NOMO-1 treated with DMSO at 0.1 percent for 48 hours (cell line): ENCODE data around the gene GCH1.
"Not testable (repeated sequence)": the region's sequence is repeated elsewhere in the genome, so short reads cannot be mapped to it uniquely, and the experiment has no call there.

ENCODE experiments used
- DNase-seq: peaks from one replicate; lab custom pipeline; 2025; ENCODE audit not compliant: unreplicated experiment; lab: John Stamatoyannopoulos, UW

Gene GCH1, protein sequence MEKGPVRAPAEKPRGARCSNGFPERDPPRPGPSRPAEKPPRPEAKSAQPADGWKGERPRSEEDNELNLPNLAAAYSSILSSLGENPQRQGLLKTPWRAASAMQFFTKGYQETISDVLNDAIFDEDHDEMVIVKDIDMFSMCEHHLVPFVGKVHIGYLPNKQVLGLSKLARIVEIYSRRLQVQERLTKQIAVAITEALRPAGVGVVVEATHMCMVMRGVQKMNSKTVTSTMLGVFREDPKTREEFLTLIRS

DNA sequence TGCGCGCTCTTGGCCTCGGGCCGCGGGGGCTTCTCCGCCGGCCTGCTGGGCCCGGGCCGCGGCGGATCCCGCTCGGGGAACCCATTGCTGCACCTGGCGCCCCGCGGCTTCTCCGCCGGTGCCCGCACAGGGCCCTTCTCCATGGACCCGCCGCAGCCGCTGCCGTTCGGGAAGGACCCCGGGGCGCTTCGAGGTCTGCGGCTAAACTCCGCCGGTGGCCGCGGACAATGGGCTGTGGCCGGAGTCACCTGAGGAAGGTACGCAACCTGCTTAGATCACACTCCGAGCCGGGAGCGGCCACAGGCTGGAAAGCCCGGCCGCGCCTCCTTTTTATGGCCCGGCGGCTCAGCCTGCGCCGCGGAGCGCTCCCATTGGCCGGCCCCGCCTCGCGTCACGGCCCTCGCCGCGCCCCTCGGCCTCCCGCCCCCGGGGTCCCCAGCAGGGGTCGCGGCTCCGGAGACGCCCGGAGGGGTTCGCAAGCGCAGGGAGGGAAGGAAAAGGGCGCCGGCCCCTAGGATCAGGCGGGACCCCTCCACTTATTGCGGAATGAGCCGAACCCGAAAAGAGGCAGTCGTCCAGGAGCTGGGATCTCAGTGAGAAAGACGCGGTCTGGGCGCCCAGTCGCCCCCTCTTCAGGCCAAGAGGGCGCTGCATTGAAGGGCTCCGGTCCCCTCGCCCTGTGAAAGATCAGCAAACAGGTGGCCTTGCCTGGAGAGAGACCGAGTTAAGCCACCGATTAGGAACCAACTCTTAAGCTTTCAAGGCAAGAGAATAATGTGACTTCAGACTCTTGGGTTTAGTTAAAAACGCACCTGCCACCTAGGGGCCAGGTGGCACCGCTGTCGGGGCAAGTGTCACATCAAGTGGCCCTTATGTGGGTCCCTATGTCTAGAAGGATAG is at the start of gene GCH1:
TSS of gene GCH1 (minus strand) at position 306 of the 900 bp plus-strand sequence. CDS start at position 143, 163 bp downstream.
- DNase-seq = peak; percentile 55

DNA sequence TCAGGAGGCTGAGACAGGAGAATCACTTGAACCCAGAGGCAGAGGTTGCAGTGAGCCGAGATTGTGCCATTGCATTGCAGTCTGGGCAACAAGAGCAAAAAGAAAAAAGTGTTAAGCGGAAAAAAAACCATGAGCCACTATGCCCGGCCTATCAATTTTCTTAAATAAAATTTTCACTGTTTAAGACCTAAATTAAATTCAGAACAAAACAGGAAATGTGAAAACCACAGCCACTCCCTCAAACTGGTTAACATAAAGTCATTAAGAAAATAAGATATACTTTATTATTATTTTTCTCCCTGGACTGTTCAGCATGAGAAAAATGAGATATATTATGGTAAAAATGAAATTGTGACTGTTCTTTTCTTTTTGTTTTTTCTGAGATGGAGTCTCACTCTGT is 44.6 kb upstream of the GCH1 start:
- no peak for DNase-seq

DNA sequence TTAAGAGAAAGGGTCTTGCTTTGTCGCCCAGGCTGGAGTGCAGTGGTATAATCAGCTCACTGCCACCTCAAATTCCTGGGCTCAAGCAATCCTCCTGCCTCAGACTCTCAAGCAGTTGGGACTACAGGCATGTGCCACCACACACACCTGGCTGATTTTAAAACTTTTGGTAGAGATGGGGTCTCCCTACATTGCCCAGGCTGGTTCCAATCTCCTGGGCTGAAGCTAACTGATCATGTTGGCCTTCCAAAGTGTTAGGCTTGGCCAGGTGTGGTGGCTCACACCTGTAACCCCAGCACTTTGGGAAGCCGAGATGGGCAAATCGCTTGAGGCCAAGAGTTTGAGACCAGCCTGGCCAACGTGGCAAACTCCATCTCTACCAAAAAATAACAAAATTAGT is 43.9 kb upstream of the GCH1 start:
- no peak for DNase-seq

DNA sequence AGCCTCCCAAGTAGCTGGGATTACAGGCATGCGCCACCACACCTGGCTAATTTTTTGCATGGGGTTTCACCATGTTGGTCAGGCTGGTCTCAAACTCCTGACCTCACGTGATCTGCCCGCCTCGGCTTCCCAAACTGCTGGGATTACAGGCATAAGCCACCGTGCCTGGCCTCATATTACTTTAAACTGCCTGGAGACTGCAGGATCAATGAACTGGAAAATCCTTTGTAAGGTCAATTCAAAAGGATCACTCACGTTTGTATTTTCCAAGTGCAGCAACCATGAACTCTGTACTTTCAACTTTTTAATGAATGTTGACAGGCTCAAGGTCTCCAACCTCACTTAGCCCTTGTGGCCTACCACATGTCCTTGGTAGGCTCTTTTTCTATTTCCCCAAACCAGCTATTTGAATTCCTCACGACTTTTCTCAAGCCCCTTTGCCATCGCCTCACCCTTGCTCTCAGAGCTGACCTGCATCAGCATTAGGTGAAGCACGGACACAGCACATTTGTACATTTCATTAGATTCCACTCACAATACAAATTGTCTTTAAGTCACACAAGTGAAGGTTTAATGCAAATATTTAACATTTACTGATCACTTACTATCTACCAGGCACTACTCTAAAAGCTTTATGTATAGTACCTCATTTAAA is 42.2 kb upstream of the GCH1 start:
- no peak for DNase-seq

DNA sequence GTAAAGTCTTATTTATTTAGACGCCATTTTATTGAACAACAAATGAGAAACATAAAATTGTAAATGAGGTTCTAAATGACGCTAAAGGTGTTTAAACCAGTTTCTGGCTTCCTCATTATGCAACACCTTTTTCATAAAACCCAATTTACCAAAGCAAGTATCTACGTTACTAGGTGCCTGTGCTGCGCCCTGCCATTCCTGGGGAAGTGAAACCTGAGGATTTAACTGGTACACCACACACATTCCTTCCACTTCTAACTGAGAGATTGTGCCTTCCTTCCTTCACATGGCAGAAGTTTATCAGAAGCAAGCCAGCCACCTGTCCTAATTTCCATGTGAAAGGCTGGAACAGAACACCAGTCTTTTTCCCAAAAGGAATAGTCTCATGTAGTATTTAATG is 40.3 kb upstream of the GCH1 start:
- peak; percentile 77 for DNase-seq

DNA sequence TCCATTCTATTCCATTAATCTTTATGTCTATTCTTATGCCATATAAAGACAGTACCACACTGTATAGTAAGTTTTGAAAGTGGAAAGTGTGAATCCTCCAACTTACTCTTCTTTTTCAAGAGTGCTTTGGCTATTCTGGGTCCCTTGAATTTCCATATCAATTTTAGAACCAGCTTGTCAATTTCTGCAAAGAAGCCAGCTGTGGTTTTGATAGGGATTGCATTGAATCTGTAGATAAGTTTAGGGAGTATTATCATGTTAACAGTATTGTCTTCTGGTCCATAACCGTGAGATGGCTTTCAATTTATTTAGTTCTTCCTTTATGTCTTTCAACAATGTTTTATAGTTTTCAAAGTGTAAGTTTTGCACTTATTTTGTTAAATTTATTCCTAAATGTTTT is 34.2 kb upstream of the GCH1 start:
- no peak for DNase-seq

DNA sequence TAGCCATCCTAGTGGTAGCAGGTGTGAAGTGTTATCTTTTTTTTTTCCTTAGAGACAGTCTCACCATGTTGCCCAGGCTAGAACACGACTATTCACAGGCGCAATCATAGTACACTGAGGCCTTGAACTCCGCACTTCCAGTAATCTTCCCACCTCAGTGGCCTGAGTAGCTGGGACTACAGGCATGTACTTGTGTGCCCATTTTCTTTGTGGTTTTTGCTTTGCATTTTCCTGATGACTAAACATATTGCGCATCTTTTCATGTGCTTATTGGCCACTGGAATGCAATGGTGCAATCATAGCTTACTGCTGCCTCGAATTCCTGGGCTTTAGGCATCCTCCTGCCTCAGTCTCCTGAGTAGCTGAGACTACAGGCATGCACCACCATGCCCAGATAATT is 33.3 kb upstream of the GCH1 start:
- no peak for DNase-seq

DNA sequence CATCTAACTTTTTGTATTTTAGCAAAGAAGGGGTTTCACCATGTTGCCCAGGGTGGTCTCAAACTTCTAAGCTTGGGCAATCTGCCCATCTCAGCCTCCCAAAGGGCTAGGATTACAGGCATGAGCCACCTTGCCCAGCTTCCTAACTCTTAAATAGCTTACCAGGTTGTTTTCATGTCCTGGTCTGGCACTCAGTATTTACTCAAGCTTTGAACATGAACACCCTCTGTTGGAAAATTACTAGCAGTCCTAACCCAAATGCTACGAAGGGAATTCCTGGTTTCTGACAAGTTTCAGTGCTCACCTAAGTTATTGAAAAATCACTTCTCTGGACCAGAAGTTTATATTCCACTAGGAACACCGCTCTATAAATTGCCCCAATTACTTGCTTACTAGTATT is 32.5 kb upstream of the GCH1 start:
- DNase-seq = no peak

DNA sequence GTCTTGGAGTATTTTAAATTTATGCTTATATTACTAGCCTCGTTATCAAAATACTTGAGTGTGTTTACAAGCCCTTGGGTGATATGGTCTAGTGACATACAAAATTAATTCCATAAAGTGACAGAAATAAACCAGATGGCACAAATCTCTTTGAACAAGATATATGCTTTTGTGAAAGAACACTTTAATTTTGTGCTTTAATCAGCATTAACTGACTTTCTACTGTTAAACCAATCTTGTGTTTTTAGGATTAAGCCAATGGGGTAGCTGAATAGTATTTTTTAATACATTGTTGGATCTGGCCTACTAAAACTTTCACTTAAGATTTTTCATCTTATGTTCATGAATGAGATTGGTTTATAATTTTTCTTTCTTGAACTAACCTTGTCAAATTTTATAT is 30.4 kb upstream of the GCH1 start:
- no peak for DNase-seq

DNA sequence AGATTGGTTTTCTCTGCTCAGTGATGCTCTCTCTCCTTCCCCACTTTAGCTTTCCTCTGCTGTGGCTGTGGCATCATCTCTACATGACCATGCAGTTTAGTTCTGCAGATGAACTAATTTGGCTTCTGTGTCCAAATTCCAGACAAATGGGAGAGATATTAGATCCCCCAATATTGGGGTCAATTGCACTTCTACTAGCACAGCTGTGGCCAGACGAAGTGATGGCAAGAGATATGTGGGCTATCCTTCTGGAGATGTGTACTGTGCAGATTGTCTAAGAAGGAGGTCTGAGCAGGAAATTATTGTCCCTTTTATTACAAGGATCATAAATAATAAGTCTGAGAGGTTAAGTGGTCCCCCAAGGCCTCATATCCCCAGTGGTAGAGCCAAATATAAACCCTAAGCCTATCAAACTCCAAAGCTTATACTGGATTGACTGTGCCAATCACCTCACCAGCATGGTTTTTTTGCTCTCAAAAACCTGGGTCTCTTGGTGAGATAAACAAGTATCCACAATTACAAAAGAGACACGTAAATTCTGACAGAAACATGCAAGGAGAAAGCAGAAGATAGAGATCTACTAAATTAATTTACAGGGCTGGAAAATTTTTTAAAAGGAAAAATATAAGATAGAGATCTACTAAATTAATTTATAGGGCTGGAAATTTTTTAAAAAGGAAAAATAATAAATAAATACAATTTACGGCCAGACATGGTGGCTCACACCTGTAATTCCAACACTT is 29.1 kb upstream of the GCH1 start:
- DNase-seq = no peak

DNA sequence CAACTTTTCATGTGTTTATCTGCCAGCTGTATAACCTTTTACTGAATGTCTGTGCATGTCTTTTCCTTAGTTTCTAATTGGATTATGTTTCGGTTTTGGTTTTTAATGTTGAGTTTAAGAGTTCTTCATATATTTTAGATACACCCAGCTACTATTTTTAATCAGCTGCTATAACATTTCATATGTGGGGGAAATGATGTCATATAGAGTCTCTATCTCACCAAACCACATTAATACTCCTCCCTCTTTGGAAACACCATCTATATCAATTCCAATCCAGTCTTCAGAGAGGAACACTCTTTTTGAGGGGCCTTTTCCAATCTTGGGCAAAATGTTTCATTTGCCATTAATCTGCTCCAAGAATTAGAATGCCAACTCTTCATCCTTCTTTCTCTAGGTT is 28.5 kb upstream of the GCH1 start:
- DNase-seq = no peak

DNA sequence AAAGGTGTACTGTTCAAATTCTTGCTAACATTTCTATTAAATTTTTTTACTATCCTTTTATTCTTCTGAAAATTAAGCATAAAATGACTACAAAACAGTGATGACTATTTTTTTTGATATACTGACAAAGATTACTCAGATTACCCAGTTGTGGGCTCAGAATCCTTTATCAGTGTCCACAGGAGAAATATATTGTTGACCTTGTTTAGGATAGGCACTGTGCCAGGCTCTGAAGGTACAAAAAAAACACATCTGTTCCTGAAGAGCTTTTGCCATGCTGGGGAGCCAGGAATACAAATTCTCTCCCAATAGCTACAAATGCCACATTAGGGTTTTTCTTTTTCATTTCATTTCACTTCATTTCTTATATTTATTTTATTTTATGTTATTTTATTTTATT is 26.9 kb upstream of the GCH1 start:
- no peak for DNase-seq

DNA sequence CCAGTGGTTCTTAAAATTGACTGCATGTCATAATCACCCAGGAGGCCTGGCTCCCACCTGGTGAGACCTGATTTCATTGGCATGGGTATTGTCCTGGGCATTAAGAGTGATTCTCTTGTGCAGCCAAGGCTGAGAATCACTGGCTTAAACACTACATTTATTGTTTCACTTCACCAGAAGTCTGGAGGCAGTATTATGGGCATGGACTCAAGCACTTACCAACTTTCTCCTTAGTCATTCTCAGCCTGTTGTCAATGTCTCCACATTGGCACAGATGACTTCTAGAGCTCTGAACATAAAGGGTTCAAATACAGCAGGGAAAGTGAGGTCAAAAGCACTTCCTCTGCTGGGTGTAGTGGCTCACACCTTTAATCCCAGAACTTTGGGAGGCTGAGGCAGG is 25.6 kb upstream of the GCH1 start:
- DNase-seq = no peak

DNA sequence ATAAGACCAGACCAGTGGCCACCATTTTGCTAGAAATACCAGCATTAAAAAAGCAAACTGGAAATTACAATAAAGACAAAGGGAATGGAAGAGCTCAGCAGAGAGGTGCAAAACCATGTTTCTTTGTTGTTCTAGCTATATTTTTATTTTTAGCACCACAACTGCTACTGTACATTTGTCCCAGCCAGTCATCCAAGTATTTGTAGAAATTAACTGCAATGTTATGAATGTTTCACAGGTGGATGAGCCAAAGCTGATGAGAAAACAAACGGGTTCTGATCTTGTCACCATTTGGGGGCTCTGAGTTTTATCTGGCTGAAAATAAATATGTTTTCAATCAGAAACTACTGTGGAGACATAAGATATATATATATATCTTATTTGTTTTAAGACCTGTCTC is 24.9 kb upstream of the GCH1 start:
- DNase-seq = no peak

DNA sequence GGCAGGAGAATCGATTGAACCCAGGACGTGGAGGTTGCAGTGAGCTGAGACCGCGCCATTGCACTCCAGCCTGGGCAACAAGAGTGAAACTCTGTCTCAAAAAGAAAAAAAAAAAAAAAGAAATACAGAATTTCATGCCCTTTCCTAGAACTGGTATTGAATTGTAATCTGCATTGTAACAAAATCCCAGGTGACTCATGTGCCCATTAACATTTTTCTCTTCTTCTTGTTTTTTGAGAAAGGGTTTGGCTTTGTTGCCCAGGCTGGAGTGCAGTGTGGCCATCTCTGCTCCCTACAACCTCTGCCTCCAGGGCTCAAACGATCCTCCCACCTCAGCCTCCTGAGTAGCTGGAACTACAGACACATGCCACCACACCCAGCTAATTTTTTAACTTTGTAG is 23.9 kb upstream of the GCH1 start:
- DNase-seq = not testable (repeated sequence)

DNA sequence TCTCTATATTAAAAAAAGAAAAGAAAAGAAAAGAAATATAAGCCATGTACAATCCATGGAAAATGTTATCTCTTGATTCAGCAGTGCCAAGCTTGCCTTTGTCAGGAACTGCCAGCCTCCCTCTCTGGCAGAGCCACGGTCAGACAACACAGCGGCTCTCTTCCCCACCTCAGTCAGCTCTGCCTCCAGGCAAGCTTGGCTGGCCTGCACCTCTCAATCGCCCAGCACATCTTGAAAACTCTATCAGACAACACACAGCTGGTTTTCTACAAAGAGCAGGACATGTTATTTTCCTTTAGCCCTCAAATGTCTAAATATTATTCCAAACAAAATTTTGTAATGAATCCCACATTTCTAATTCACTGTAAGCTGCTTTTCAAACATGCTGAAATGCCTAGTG is 20.0 kb upstream of the GCH1 start:
- DNase-seq = no peak

DNA sequence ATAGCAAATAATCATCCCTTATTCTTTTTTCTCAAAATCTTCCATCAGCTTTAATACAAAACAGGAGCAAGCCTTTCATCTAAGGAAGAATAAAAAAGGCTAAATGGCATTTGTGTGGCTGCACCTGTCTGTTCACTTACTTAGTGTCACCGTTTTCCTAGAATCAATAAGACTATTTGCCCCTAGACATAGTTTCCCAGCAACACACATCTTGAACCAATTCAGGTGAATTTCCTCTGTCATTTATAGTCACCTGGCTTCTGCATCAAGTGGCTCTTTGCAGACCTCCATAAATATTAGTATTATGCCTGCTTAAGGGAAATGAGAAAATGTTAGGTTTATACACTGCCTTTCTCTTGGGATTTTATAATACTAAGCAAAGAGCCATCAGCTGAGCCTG is 17.4 kb upstream of the GCH1 start:
- no peak for DNase-seq

DNA sequence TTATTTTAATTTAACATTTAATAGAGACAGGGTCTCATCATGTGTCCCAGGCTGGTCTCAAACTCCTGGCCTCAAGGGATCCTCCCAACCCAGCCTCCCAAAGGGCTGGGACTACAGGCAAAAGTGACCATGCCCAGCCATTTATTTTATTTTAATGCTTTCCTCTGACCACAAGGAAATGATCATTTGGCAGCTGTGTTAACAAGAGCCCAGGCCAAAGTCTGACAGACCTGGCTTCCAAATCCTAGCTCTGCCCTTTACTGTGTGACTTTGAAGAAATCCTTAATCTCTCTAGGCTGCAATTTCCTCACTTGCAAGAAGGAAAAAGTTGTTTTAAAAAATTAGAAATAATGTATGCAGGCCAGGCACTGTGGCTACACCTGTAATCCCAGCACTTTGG is 16.7 kb upstream of the GCH1 start:
- DNase-seq = no peak

DNA sequence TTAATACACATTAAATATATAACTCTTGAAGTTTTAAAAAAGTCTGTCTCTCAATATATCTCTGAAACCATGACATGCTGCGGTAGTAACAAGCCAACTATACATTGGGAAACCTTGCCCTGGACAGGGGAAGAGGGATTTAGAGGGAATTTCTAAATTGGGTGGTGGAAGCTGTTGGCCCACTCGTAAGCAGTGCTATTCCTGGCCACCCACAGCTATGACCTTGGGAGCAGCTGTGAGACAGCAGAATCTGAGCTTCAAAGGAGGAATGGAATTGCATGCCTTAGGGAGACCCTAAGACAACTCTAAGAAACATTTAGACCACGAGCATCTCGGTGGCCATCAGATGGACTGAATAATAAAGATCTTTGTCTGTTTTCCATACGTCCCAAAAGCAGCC is 15.8 kb upstream of the GCH1 start:
- DNase-seq = no peak

DNA sequence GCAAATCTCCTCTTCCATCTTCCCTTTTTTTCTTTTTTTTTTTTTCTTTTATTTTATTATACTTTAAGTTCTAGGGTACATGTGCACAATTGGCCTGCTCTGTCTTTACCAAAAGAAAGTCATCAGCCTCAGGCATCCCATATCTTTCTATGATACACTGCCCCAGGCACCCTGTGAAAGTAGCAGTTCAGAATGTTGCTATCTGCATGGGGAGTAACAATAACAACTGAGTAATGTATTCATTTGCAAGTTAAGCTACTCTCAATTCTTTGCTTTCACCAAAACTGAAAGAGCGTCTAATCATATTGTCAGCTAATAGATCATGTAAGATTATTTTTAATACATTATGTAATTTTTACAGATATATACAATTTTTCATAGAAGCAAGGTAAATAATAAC is 13.5 kb upstream of the GCH1 start:
- no peak for DNase-seq

DNA sequence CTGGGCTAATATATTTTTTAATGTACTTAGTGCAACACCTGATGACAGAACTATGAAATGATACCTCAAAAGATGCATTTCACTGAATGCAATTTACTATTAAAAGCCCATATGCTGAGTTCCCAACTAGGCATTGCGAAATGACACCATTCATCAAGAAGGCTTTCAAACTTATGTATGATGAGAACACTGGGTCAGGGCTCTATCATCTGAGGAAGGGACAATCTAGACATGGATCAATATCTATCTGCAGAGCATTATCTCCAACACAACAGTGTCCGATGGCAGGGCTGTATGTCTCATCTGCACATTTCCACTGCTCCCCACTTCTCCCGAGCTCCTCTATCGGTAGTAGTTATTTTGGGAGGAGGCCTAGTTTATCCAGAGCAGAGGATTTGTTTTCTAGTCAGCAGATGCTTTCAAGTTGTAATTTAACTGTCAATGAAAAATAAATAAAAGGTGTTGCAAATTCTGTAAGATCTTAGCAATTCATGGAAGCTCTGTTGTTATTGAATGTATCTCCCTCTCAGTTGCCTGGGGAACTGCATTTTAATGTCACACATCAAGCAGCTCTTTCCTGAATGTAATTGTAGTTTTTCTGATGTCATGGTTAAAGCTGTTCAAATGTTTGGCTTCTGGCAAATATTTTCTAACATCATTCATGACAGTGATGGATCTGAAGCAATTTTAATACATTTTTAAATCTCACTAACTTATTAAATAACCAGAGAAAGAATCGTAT is 7.4 kb upstream of the GCH1 start:
- DNase-seq = no peak
